Measurements from ENCODE around the gene RPA1. TPM values are rescaled to one million over a fixed set of nuclear protein-coding genes. Genes with fewer than 3 reads are reported as not detected.

RPA1 gene
- total and polyA plus RNA-seq, 10 of the 15 experiments (the other 5 are each of a cell fraction or from before 2014, with no cell fraction given) = 35.9 to 198 (median 71.2) TPM

GRCh38 chr17:1880851-1881630 is 51.2 kb downstream of the RPA1 start:
- Histone ChIP-seq H3K36me3 (ENCODE audit: control insufficient read depth in 2 of 2, insufficient read depth in 2 of 2, low read length in 1 of 2) (peaks cover 23 to 55% of the 10 kb centered on the region in 2 experiments), H2AFZ (ENCODE audit: control insufficient read depth, low read depth, low read length) (no peak overlapping the region), H3K9ac (ENCODE audit: control insufficient read depth, insufficient read depth, low read length) (no peak overlapping the region), H3K27me3 (replicated peaks in 1 of 2; ENCODE audit: control insufficient read depth in 2 of 2, insufficient read depth in 2 of 2, low read length in 1 of 2) (no peaks in the 10 kb centered on the region), H4K20me1 (ENCODE audit: control insufficient read depth, insufficient read depth) (no peaks in the 10 kb centered on the region), H3K4me3 (no peak overlapping the region), H3K79me2 (ENCODE audit: control insufficient read depth, insufficient read depth, low read length) (no peaks in the 10 kb centered on the region), H3K4me2 (ENCODE audit: control insufficient read depth, insufficient read depth) (no peak overlapping the region), H3K4me1 (ENCODE audit: control insufficient read depth, insufficient read depth, low read length) (no peaks in the 10 kb centered on the region), H3K9me3 (replicated peaks; ENCODE audit: control insufficient read depth, insufficient read depth, low read length) (no peaks in the 10 kb centered on the region; the same call in 2 of the 3 replicates), H3K27ac (ENCODE audit: control insufficient read depth, insufficient read depth) (no peak overlapping the region)
- no TSS peak for BruUV-seq (replicated peaks)
- ChIA-PET SMC1A (ENCODE audit: uncharacterized antibody, unreplicated experiment) (interaction anchor here (0.6 to 2.0 kb wide), 7 partner anchors 11 to 164 kb away, joined by 3 to 7 read pairs (median 4); partner anchors contain the start of gene DPH1), CTCF (interaction anchor here (0.8 to 5.7 kb wide), 10 partner anchors 11 to 535 kb away, joined by 3 to 38 read pairs (median 5); no protein-coding TSS in a partner anchor), POLR2A (interaction anchor here (0.6 kb wide), 1 partner anchor 159 kb away, joined by 3 read pairs; no protein-coding TSS in a partner anchor), RAD21 (ENCODE audit: unreplicated experiment) (interaction anchor here (0.6 to 1.6 kb wide), 6 partner anchors 38 to 455 kb away, joined by 3 to 7 read pairs (median 3); partner anchors contain the start of gene TSR1)
- ATAC-seq = no peak
- no peak for FAIRE-seq
- intact Hi-C loops (cut with micrococcal nuclease; ENCODE audit: unreplicated experiment) = no loop called here
- in situ Hi-C loops (cut with MboI) = no loop called here
- 89% methylated on average over 12 of the region's 12 CpGs for WGBS (ENCODE audit: insufficient coverage, insufficient replicate concordance, low lambda C conversion rate, missing lambda C conversion rate)
- DNase-seq (ENCODE audit: low read depth, low spot score) = no peak
- TF ChIP-seq HDAC2 (IDR thresholded peaks at IDR 0.05) (no peak), RAD21 (IDR thresholded peaks at IDR 0.05; ENCODE audit: insufficient read depth, low read depth, low read length) (no peak), IRF3 (IDR thresholded peaks at IDR 0.05) (no peak), NR2F1 (conservative IDR thresholded peaks at IDR 0.05) (no peak), NR2C2 (IDR thresholded peaks at IDR 0.05; ENCODE audit: borderline replicate concordance, control insufficient read depth, insufficient read length, low read depth) (no peak), NRF1 (conservative IDR thresholded peaks at IDR 0.05; ENCODE audit: low read depth, low read length) (no peak), NFXL1 (IDR thresholded peaks at IDR 0.05; ENCODE audit: borderline replicate concordance) (no peak), BCL3 (IDR thresholded peaks at IDR 0.05; ENCODE audit: borderline replicate concordance, insufficient read depth, low read depth, low read length, poor library complexity, severe bottlenecking) (no peak), PML (IDR thresholded peaks at IDR 0.05; ENCODE audit: low read length) (no peak), SREBF1 (IDR thresholded peaks at IDR 0.05; ENCODE audit: low read length) (no peak), NBN (IDR thresholded peaks at IDR 0.05) (no peak), NFYA (IDR thresholded peaks at IDR 0.05; ENCODE audit: borderline replicate concordance, low read depth, low read length) (no peak), CBX3 (IDR thresholded peaks at IDR 0.05; ENCODE audit: borderline replicate concordance, low read depth) (no peak), RAD51 (IDR thresholded peaks at IDR 0.05) (no peak), IRF4 (IDR thresholded peaks at IDR 0.05; ENCODE audit: low read depth, low read length) (no peak), MEF2B (IDR thresholded peaks at IDR 0.05; ENCODE audit: partially characterized antibody, poor library complexity, severe bottlenecking) (no peak), MYC (IDR thresholded peaks at IDR 0.05; ENCODE audit: insufficient read depth, insufficient read length, insufficient replicate concordance, low read length, severe bottlenecking) (no peak)
